GM18951 (cell line): Measurements from ENCODE around the gene C11orf58.

ENCODE experiments used
- POLR2A ChIP-seq: IDR thresholded peaks from 4 replicates; pipeline ENCODE4 v1.6.1; 2011; ENCODE audit warnings: mild to moderate bottlenecking; ENCODE audit not compliant: insufficient read length, insufficient read depth; ENCODE audit errors: extremely low read depth
- in situ Hi-C: fragments of 300-500 bp; cut with MboI; formaldehyde crosslinking; loops from one replicate; pipeline ENCODE4 v1.12.0; 2022; ENCODE audit warnings: low sequenced_read_pairs, mixed read lengths, inconsistent platforms; ENCODE audit not compliant: unreplicated experiment

The C11orf58 gene

DNA sequence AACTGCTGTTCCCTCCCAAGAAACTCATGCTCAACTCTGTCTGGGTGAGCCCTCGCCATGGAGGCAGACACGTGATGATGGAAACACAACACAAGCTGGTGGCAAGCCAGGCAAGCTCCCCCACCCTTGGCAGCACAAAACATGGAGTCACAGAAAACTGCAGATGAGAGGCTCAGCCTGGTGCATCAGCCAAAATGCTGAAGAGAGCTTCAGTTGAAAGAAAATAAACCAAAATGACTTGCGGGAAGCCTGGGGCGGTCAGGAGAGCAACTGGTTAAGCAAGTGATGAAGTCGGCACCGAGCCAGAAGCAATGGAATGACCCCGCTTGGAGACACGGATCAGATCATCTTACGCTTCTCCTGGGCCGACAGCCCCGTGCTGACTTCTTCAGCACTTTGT lies 68.3 kb downstream of the C11orf58 start:
- TF ChIP-seq POLR2A, result no peak
- in situ Hi-C loops, result loop anchor here (25.0 kb wide), 1 partner anchor 256 kb away; no protein-coding TSS in a partner anchor

GRCh38 chr11:16807306-16807705 lies 68.9 kb downstream of the C11orf58 start:
- in situ Hi-C loops, result loop anchor here (25.0 kb wide), 1 partner anchor 255 kb away; no protein-coding TSS in a partner anchor
- no peak for TF ChIP-seq POLR2A
